SK-N-SH (cell line): Measurements from ENCODE around the gene P2RY1. TPM values are rescaled to one million over a fixed set of nuclear protein-coding genes. Genes with fewer than 3 reads are reported as not detected.

ENCODE experiments used
- CTCF ChIA-PET: fragments of 300-600, 350-600 bp; formaldehyde crosslinking; extraction: SDS; loops from one replicate; lab custom pipeline; 2021; lab: Yijun Ruan, JAX
- POLR2A ChIA-PET: fragments of 350-600 bp; sonication (Branson Sonifier 250); formaldehyde crosslinking; extraction: SDS; loops from one replicate; lab custom pipeline; 2020; ENCODE audit warnings: antibody characterized with exemption, inconsistent platforms; lab: Yijun Ruan, JAX
- DNase-seq: peaks from one replicate; pipeline ENCODE4 v3.0.0; 2012
- H2AFZ ChIP-seq: fragments of 200-600 bp; sonication (generic); 2 replicates; pipeline ENCODE4 v1.8.1; 2016; ENCODE audit warnings: antibody characterized with exemption, mild to moderate bottlenecking, low read depth
- H3F3A ChIP-seq: fragments of 200-600 bp; sonication (generic); replicated peaks from 2 replicates; pipeline ENCODE3; 2016; ENCODE audit warnings: antibody characterized with exemption, mild to moderate bottlenecking; ENCODE audit not compliant: insufficient read depth
- H3K27ac ChIP-seq, 2 experiments: fragments of 200-500 bp in 1 of 2; fragments of 200-600 bp in 1 of 2; sonication (Bioruptor generic) in 1 of 2; sonication (generic), shearing (Covaris generic) in 1 of 2; 2 replicates each; pipeline versions ENCODE4 v1.5.1 to v1.6.1; 2014 to 2016; ENCODE audit warnings: low read depth in 2 of 2, inconsistent platforms in 1 of 2, low read length in 1 of 2, mild to moderate bottlenecking in 1 of 2, mixed read lengths in 1 of 2
- H3K27me3 ChIP-seq: fragments of 200-600 bp; sonication (generic), shearing (Covaris generic); 2 replicates; pipeline ENCODE4 v1.6.1; 2016; ENCODE audit warnings: mixed run types; ENCODE audit not compliant: insufficient read depth
- H3K36me3 ChIP-seq, 2 experiments: fragments of 200-500 bp in 1 of 2; fragments of 200-600 bp in 1 of 2; sonication (Bioruptor generic) in 1 of 2; sonication (generic) in 1 of 2; replicated peaks in 1 of 2; 2 replicates each; pipeline versions ENCODE3 to v1.5.1; 2014 to 2016; ENCODE audit warnings: low read length in 1 of 2, mild to moderate bottlenecking in 1 of 2; ENCODE audit not compliant: insufficient read depth in 2 of 2, control insufficient read depth in 1 of 2
- H3K4me1 ChIP-seq, 2 experiments: fragments of 200-500 bp in 1 of 2; fragments of 200-600 bp in 1 of 2; sonication (Bioruptor generic) in 1 of 2; sonication (generic), shearing (Covaris generic) in 1 of 2; 2 replicates each; pipeline versions ENCODE4 v1.5.1 to v1.6.1; 2014 to 2016; ENCODE audit warnings: low read depth in 1 of 2, low read length in 1 of 2, mixed run types in 1 of 2; ENCODE audit not compliant: insufficient read depth in 2 of 2, control insufficient read depth in 1 of 2
- H3K4me2 ChIP-seq: fragments of 200-600 bp; sonication (generic), shearing (Covaris generic); 2 replicates; pipeline ENCODE4 v1.6.1; 2017; ENCODE audit warnings: mixed run types
- H3K4me3 ChIP-seq, 2 experiments: fragments of 200-500 bp in 1 of 2; fragments of 200-600 bp in 1 of 2; sonication (Bioruptor generic) in 1 of 2; sonication (generic), shearing (Covaris generic) in 1 of 2; 2 replicates each; pipeline versions ENCODE4 v1.5.1 to v1.8.1; 2014 to 2016; ENCODE audit warnings: low read depth in 2 of 2, inconsistent platforms in 1 of 2, low read length in 1 of 2, mild to moderate bottlenecking in 1 of 2, mixed read lengths in 1 of 2, moderate library complexity in 1 of 2
- H3K79me2 ChIP-seq: fragments of 200-600 bp; sonication (generic); 2 replicates; pipeline ENCODE4 v1.8.1; 2017; ENCODE audit warnings: mild to moderate bottlenecking; ENCODE audit not compliant: insufficient read depth
- H3K9ac ChIP-seq: fragments of 200-600 bp; sonication (generic); 2 replicates; pipeline ENCODE4 v1.6.1; 2017; ENCODE audit warnings: mixed run types
- H3K9me2 ChIP-seq: fragments of 200-600 bp; sonication (generic); 2 replicates; pipeline ENCODE4 v1.6.1; 2017; ENCODE audit warnings: mixed run types
- H3K9me3 ChIP-seq: fragments of 200-600 bp; sonication (generic); 2 replicates; pipeline ENCODE4 v1.6.1; 2017; ENCODE audit warnings: mixed run types, mild to moderate bottlenecking, moderate library complexity
- H4K20me1 ChIP-seq: fragments of 200-600 bp; sonication (generic); 2 replicates; pipeline ENCODE4 v1.6.1; 2017; ENCODE audit warnings: mild to moderate bottlenecking, mixed run types; ENCODE audit not compliant: insufficient read depth
- GABPA ChIP-seq: IDR thresholded peaks from 2 replicates; pipeline ENCODE4 v1.4.0; 2012; ENCODE audit warnings: low read depth, mild to moderate bottlenecking
- IRF3 ChIP-seq: fragments of 150-350 bp; IDR thresholded peaks from 2 replicates; pipeline ENCODE4 v1.6.1; 2016; ENCODE audit warnings: mild to moderate bottlenecking, low read depth, low read length
- MEF2A ChIP-seq: IDR thresholded peaks from 2 replicates; pipeline ENCODE4 v1.4.0; 2012; ENCODE audit warnings: low read depth, borderline replicate concordance
- RCOR1 ChIP-seq: fragments of 150-350 bp; IDR thresholded peaks from 2 replicates; pipeline ENCODE4 v1.6.1; 2017; ENCODE audit warnings: antibody characterized with exemption, low read length
- TCF12 ChIP-seq: IDR thresholded peaks from 2 replicates; pipeline ENCODE4 v1.4.0; 2012
- WGBS: methylation state at CpG from one replicate; pipeline ENCODE4 v1.1.6; 2017; ENCODE audit warnings: low lambda C conversion rate; 5-methylcytosine and 5-hydroxymethylcytosine counted together
- polyA plus RNA-seq, 3 experiments: library from polyadenylated mRNA; depleted of rRNA; stranded (reverse); fragments of >200 nt; gene quantifications; 2 replicates each; pipeline ENCODE4 v1.2.3, GENCODE V29; 2012
- TF ChIP-seq, protein P1 (sequence below): IDR thresholded peaks from 2 replicates; pipeline ENCODE4 v1.4.0; 2012; ENCODE audit warnings: low read depth, borderline replicate concordance
- TF ChIP-seq, protein P2 (sequence below): IDR thresholded peaks from 2 replicates; pipeline ENCODE4 v1.6.1; 2012; ENCODE audit warnings: mild to moderate bottlenecking, low read depth, low read length, moderate library complexity
- TF ChIP-seq, protein P3 (sequence below): fragments of 150-350 bp; IDR thresholded peaks from 2 replicates; pipeline ENCODE4 v1.6.1; 2017; ENCODE audit warnings: antibody characterized with exemption, low read length, low read depth, borderline replicate concordance
- TF ChIP-seq, protein P4 (sequence below): IDR thresholded peaks from 2 replicates; pipeline ENCODE4; 2012

The P2RY1 gene
- polyA plus RNA-seq, 1 of the 3 experiments (the other 2 are of a cell fraction) = not detected

GRCh38 chr3:152874896-152875749 lies 40.2 kb downstream of the P2RY1 start:
- Histone ChIP-seq H3K79me2 (no peaks in the 10 kb centered on the region), H3K4me2 (no peak overlapping the region), H3K4me3 (no peak overlapping the region), H3K27ac (no peak overlapping the region), H3K9me3 (no peaks in the 10 kb centered on the region), H2AFZ (no peak overlapping the region), H3F3A (no peaks in the 10 kb centered on the region), H3K36me3 (no peaks in the 10 kb centered on the region), H3K27me3 (no peaks in the 10 kb centered on the region), H3K4me1 (no peaks in the 10 kb centered on the region), H4K20me1 (no peaks in the 10 kb centered on the region), H3K9ac (no peak overlapping the region), H3K9me2 (no peaks in the 10 kb centered on the region)
- TF ChIP-seq IRF3 (no peak), RCOR1 (no peak), MEF2A (no peak)
- TF ChIP-seq, protein P1, sequence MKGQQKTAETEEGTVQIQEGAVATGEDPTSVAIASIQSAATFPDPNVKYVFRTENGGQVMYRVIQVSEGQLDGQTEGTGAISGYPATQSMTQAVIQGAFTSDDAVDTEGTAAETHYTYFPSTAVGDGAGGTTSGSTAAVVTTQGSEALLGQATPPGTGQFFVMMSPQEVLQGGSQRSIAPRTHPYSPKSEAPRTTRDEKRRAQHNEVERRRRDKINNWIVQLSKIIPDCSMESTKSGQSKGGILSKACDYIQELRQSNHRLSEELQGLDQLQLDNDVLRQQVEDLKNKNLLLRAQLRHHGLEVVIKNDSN = no peak
- TF ChIP-seq, protein P2, sequence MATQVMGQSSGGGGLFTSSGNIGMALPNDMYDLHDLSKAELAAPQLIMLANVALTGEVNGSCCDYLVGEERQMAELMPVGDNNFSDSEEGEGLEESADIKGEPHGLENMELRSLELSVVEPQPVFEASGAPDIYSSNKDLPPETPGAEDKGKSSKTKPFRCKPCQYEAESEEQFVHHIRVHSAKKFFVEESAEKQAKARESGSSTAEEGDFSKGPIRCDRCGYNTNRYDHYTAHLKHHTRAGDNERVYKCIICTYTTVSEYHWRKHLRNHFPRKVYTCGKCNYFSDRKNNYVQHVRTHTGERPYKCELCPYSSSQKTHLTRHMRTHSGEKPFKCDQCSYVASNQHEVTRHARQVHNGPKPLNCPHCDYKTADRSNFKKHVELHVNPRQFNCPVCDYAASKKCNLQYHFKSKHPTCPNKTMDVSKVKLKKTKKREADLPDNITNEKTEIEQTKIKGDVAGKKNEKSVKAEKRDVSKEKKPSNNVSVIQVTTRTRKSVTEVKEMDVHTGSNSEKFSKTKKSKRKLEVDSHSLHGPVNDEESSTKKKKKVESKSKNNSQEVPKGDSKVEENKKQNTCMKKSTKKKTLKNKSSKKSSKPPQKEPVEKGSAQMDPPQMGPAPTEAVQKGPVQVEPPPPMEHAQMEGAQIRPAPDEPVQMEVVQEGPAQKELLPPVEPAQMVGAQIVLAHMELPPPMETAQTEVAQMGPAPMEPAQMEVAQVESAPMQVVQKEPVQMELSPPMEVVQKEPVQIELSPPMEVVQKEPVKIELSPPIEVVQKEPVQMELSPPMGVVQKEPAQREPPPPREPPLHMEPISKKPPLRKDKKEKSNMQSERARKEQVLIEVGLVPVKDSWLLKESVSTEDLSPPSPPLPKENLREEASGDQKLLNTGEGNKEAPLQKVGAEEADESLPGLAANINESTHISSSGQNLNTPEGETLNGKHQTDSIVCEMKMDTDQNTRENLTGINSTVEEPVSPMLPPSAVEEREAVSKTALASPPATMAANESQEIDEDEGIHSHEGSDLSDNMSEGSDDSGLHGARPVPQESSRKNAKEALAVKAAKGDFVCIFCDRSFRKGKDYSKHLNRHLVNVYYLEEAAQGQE = no peak
- no peak for DNase-seq
- ChIA-PET CTCF (no interaction called here), POLR2A (no interaction called here)

DNA sequence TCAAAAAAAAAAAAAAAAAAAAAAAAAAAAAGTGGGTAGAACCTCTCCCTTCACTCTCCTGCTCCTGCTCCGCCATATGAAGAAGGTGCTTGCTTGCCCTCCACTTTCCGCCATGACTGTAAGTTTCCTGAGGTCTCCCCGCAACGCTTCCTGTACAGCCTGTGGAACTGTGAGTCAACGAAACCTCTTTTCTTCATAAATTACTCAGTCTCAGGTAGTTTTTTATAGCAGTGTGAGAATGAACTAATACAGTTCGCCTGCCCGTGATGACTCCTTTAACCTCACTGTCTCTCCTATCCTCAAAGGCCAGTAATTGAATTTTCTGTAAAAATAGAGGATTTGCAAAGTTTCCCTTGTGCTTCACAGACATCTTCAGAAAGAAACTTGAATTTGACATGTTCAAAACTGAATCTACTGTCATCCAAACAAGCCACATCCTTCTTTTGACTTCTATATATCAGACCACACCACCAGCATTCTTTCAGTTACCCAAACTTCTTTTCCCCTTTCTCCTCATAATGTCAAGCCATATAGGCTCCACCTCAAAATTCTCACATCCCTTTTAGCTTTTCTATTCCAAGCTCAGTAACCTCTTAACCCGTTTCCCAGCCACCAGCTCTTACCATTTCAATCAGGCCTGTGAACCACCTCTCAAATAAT lies 44.3 kb downstream of the P2RY1 start:
- H3F3A ChIP-seq = no peaks in the 10 kb centered on the region
- H3K9me2 ChIP-seq = no peaks in the 10 kb centered on the region
- H3K4me3 ChIP-seq = no peak overlapping the region
- no peak overlapping the region for H2AFZ ChIP-seq
- DNase-seq = no peak
- POLR2A ChIA-PET = no interaction called here
- H4K20me1 ChIP-seq = no peaks in the 10 kb centered on the region
- H3K4me2 ChIP-seq = no peak overlapping the region
- H3K9ac ChIP-seq = no peak overlapping the region
- H3K27ac ChIP-seq = no peak overlapping the region
- no peaks in the 10 kb centered on the region for H3K79me2 ChIP-seq
- H3K9me3 ChIP-seq = no peaks in the 10 kb centered on the region
- H3K4me1 ChIP-seq = no peaks in the 10 kb centered on the region
- WGBS = 29% methylated on average over 8 of the region's 8 CpGs
- no peaks in the 10 kb centered on the region for H3K36me3 ChIP-seq
- CTCF ChIA-PET = no interaction called here
- no peaks in the 10 kb centered on the region for H3K27me3 ChIP-seq
- TF ChIP-seq, protein P3, sequence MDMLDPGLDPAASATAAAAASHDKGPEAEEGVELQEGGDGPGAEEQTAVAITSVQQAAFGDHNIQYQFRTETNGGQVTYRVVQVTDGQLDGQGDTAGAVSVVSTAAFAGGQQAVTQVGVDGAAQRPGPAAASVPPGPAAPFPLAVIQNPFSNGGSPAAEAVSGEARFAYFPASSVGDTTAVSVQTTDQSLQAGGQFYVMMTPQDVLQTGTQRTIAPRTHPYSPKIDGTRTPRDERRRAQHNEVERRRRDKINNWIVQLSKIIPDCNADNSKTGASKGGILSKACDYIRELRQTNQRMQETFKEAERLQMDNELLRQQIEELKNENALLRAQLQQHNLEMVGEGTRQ = no peak
- TF ChIP-seq, protein P2 = no peak
- TF ChIP-seq GABPA (no peak), TCF12 (no peak)
- TF ChIP-seq, protein P4, sequence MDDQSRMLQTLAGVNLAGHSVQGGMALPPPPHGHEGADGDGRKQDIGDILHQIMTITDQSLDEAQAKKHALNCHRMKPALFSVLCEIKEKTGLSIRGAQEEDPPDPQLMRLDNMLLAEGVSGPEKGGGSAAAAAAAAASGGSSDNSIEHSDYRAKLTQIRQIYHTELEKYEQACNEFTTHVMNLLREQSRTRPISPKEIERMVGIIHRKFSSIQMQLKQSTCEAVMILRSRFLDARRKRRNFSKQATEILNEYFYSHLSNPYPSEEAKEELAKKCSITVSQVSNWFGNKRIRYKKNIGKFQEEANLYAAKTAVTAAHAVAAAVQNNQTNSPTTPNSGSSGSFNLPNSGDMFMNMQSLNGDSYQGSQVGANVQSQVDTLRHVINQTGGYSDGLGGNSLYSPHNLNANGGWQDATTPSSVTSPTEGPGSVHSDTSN = no peak
